ENCODE results near the gene KIF21A.
"Not testable (repeated sequence)": the region's sequence is repeated elsewhere in the genome, so short reads cannot be mapped to it uniquely, and the experiment has no call there.

KIF21A gene

DNA sequence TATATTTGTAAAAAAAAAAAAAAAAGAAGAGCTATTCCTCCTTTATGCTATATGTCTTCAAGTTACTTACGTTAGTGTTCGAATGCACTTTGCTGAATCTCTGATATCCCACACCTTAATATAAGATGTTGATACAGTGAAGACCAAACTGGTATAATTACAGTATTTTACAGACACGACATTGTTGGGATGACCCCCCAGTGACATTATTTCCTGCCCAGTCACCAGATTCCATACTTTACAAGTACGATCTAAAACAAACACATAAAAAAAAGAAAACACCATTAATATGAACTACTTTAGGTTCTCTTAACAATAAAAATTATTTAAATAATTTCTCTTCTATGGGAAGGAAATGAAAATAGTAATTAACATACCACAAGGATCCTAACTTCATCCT, 133.4 kb downstream of the KIF21A start:
- no peak for FAIRE-seq
- no peak for DNase-seq (ENCODE audit: insufficient read length, low spot score)
- TF ChIP-seq, protein P1, sequence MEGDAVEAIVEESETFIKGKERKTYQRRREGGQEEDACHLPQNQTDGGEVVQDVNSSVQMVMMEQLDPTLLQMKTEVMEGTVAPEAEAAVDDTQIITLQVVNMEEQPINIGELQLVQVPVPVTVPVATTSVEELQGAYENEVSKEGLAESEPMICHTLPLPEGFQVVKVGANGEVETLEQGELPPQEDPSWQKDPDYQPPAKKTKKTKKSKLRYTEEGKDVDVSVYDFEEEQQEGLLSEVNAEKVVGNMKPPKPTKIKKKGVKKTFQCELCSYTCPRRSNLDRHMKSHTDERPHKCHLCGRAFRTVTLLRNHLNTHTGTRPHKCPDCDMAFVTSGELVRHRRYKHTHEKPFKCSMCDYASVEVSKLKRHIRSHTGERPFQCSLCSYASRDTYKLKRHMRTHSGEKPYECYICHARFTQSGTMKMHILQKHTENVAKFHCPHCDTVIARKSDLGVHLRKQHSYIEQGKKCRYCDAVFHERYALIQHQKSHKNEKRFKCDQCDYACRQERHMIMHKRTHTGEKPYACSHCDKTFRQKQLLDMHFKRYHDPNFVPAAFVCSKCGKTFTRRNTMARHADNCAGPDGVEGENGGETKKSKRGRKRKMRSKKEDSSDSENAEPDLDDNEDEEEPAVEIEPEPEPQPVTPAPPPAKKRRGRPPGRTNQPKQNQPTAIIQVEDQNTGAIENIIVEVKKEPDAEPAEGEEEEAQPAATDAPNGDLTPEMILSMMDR (IDR thresholded peaks at IDR 0.05; ENCODE audit: insufficient read depth, missing control alignments) = no peak

DNA sequence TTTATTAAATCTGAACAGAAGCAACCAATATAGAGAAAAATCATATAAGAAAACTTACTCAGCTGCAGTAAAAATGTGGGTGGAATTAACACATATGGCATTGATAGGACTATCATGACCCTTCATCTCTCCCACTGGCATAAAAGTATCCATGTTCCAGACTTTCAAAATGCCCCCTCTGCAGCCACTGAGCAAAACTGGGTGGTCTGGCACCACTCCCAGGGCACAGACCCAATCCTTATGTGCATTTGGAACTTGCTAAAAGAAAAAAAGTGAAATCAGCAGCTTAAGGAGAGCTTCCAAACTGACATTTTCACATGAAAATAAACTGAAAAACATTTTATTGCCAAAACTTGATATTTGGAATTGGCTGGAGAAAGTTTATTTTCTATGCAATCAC, 141.5 kb downstream of the KIF21A start:
- no peak for FAIRE-seq
- DNase-seq (ENCODE audit: insufficient read length, low spot score) = no peak
- TF ChIP-seq, protein P1 (IDR thresholded peaks at IDR 0.05; ENCODE audit: insufficient read depth, missing control alignments) = no peak

DNA sequence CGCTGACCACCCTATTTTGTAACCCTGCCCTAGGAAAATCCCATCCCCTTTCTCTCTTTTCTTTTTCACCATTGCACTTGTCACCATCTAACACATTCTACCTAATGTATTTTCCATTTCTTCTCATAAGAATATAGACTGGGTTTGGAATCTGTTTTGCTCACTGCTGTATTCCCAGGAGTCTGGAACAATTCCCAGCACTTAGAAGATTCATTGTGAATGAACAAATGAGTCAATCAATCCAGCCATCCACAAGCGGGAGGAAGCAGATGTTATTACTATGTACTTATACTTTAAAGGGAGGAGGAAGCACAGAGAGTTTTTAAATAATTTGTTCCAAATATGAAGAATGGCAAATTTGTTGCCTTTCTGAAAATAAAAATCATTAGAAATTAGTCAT, 142.1 kb downstream of the KIF21A start:
- TF ChIP-seq, protein P1 (IDR thresholded peaks at IDR 0.05; ENCODE audit: insufficient read depth, missing control alignments) = no peak
- DNase-seq (ENCODE audit: insufficient read length, low spot score) = no peak
- no peak for FAIRE-seq

DNA sequence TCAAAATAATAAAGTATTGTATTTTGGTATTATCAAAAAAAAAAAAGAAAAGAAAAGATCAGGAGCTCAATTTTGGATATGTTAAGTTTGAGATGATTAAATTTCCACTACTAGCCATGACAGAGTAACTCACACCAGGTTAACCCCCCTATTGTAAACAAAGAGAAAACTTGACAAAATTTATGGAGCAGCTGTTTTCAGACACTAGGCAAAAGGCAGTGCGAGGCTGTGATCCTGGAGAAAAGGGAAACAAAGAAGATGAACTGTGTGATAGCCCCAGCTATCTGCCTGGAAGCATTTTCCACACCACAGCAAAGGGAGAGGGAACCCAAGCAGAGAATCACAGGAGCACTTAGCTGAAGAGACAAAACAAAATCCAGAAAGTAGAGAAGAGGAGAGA, 145.0 kb downstream of the KIF21A start:
- TF ChIP-seq, protein P1 (IDR thresholded peaks at IDR 0.05; ENCODE audit: insufficient read depth, missing control alignments) = no peak
- FAIRE-seq (no peak), DNase-seq (ENCODE audit: insufficient read length, low spot score) (no peak)

DNA sequence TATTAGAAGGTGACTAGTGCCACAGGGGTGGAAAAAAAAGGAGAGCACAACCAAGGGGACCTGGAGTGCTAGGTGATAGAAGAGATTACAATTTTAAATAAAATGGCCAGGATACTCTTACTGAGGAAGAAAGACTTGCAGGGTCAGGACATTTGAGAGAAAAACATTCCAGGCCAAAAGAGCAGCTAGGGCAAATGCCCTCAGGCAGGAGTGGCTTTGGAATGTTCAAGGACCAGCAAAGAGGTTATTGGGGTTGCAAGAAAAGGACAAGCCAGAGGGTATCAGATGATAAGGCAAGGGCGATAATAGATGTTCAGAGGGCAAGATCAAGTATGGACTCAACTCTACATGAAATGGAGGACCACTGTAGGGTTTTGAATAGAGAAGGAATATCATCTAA, 146.4 kb downstream of the KIF21A start:
- TF ChIP-seq, protein P1 (IDR thresholded peaks at IDR 0.05; ENCODE audit: insufficient read depth, missing control alignments) = no peak
- DNase-seq (ENCODE audit: insufficient read length, low spot score) (no peak), FAIRE-seq (no peak)

DNA sequence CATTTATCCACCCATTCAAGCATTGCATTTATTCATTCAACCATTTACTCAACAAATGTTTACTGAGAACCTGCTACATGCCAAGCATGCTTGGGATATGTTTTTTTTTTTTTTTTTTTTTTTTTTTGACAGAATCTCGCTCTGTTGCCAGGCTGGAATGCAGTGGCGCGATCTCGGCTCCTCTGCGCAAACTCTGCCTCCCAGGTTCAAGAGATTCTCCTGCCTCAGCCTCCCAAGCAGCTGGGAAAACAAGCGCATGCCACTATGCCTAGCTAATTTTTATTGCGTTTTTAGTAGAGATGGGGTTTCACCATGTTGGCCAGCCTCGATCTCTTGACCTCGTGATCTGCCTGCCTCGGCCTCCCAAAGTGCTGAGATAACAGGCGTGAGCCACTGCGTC, 147.3 kb downstream of the KIF21A start:
- not testable (repeated sequence) for FAIRE-seq; DNase-seq (ENCODE audit: insufficient read length, low spot score)

DNA sequence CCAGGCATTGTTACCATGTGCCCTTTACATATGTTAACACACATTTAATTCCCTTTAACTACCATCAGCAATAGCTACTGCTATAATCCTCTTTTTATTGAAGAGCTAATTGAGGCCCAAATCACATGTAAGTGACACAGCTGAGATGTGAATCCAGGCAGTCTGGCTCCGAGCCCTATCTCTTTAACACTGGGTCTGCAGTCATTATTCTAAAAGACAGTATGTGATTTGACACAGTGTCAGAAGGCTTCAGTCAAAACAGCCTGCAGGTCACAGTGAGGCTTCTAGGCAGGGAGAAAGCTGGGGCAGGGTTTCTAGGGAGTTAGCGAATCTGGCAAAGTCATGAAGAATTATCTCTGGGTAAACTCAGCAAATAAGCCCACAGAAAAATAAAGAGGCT, 148.2 kb downstream of the KIF21A start:
- TF ChIP-seq, protein P1 (IDR thresholded peaks at IDR 0.05; ENCODE audit: insufficient read depth, missing control alignments) = no peak
- DNase-seq (ENCODE audit: insufficient read length, low spot score) (no peak), FAIRE-seq (peak; percentile 80)

DNA sequence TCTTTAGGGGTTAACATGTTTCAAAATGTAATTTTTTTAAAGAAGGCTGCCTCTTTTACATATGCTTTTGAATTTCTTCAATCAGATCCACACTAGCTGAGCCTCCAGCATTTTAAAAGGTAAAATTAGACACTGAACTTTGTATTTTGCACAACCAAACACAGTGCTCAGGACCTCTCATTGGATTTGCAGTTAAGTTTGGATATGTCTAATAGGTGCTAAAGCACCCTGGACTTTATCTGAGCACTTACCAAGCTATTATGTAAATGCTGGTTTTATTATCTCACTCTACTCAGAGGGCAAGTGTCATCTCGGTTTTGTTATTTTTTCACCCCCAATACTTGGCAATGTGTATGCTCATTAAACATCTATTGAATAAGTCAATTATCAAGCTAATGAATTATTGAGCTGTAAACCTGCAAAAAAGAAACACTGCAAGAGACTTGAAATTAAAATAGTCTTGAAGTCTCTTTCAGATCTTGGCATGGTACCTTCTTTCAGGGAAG, 150.7 kb downstream of the KIF21A start:
- TF ChIP-seq, protein P1 (IDR thresholded peaks at IDR 0.05; ENCODE audit: insufficient read depth, missing control alignments) = no peak
- FAIRE-seq = no peak

More for the DNA sequence above, 150.7 kb downstream of the KIF21A start:
- DNase-seq (ENCODE audit: insufficient read length, low spot score) = no peak

Data from D721Med (cell line).